Measurements from ENCODE around the gene TRMT13. TPM values are rescaled to one million over a fixed set of nuclear protein-coding genes. Genes with fewer than 3 reads are reported as not detected.

The TRMT13 gene
- total RNA-seq, 1 experiment from 2014 or later, result 6.7 TPM

DNA sequence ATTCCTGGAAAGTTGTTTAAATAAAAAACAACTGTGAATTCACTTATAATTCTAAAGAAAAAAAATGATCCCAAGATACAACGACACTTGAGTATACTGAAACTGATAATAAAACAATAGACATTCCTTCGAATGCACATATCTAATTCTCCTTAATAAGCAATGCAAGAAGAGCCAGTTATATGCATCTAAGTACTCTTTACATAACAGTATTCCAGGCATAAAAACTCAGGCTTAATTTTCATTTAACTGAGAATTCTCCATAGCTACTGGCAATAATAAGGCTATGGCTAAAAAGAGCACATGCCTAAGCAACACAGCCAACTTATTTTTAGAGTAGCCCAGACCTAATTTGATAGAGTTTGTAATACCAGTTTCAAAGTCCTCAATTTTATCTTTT, 31.4 kb upstream of the TRMT13 start:
- no peak overlapping the region for H3K27ac ChIP-seq (ENCODE audit: low read length)
- BruUV-seq (replicated peaks), result no TSS peak
- no peaks in the 10 kb centered on the region for H3K9me3 ChIP-seq (ENCODE audit: low read length)
- H3K4me2 ChIP-seq (ENCODE audit: low read length), result no peak overlapping the region
- H3K79me2 ChIP-seq (ENCODE audit: low read length), result no peaks in the 10 kb centered on the region
- CTCF ChIA-PET, result no interaction called here
- H3K4me1 ChIP-seq (ENCODE audit: insufficient read depth, low read length), result no peaks in the 10 kb centered on the region
- ATAC-seq, result no peak
- H3K36me3 ChIP-seq (ENCODE audit: low read depth, low read length), result peaks cover 58% of the 10 kb centered on the region
- DNase-seq, result no peak
- H3K9ac ChIP-seq (ENCODE audit: low read length), result no peak overlapping the region
- intact Hi-C loops (cut with micrococcal nuclease), result no loop called here
- H4K20me1 ChIP-seq (ENCODE audit: low read length), result no peaks in the 10 kb centered on the region
- POLR2A ChIA-PET (ENCODE audit: unreplicated experiment), result no interaction called here
- H3K4me3 ChIP-seq (ENCODE audit: low read length), result no peak overlapping the region
- H2AFZ ChIP-seq (ENCODE audit: low read length), result no peak overlapping the region
- H3F3A ChIP-seq (ENCODE audit: low read length, unreplicated experiment), result no peaks in the 10 kb centered on the region
- no peaks in the 10 kb centered on the region for H3K27me3 ChIP-seq (ENCODE audit: low read length)
- H3K9me2 ChIP-seq (replicated peaks; ENCODE audit: low read length), result no peaks in the 10 kb centered on the region
- TF ChIP-seq EZH2phosphoT487 (IDR thresholded peaks at IDR 0.05; ENCODE audit: borderline replicate concordance, low read length) (no peak), EZH2 (IDR thresholded peaks at IDR 0.05; ENCODE audit: low read length, unreplicated experiment) (no peak), CTCF (conservative IDR thresholded peaks at IDR 0.05; ENCODE audit: low read depth, low read length) (no peak)

GRCh38 chr1:100107696-100108095, 25.3 kb upstream of the TRMT13 start:
- ATAC-seq (no peak), DNase-seq (no peak)
- Histone ChIP-seq H3K4me2 (ENCODE audit: low read length) (no peak overlapping the region), H3K9ac (ENCODE audit: low read length) (no peak overlapping the region), H3K79me2 (ENCODE audit: low read length) (no peaks in the 10 kb centered on the region), H3F3A (ENCODE audit: low read length, unreplicated experiment) (no peaks in the 10 kb centered on the region), H3K9me2 (replicated peaks; ENCODE audit: low read length) (no peaks in the 10 kb centered on the region), H3K9me3 (ENCODE audit: low read length) (no peaks in the 10 kb centered on the region), H3K27me3 (ENCODE audit: low read length) (no peaks in the 10 kb centered on the region), H3K27ac (ENCODE audit: low read length) (no peak overlapping the region), H3K36me3 (ENCODE audit: low read depth, low read length) (peaks cover 43% of the 10 kb centered on the region; the same call in 1 of the 2 replicates), H4K20me1 (ENCODE audit: low read length) (no peaks in the 10 kb centered on the region), H3K4me1 (ENCODE audit: insufficient read depth, low read length) (no peaks in the 10 kb centered on the region), H2AFZ (ENCODE audit: low read length) (no peak overlapping the region), H3K4me3 (ENCODE audit: low read length) (no peak overlapping the region)
- ChIA-PET POLR2A (ENCODE audit: unreplicated experiment) (interaction anchor here (0.7 kb wide), 1 partner anchor 651 kb away, joined by 3 read pairs; no protein-coding TSS in a partner anchor), CTCF (no interaction called here)
- intact Hi-C loops (cut with micrococcal nuclease), result no loop called here
- TF ChIP-seq EZH2 (IDR thresholded peaks at IDR 0.05; ENCODE audit: low read length, unreplicated experiment) (no peak), CTCF (conservative IDR thresholded peaks at IDR 0.05; ENCODE audit: low read depth, low read length) (no peak), EZH2phosphoT487 (IDR thresholded peaks at IDR 0.05; ENCODE audit: borderline replicate concordance, low read length) (no peak)
- no TSS peak for BruUV-seq (replicated peaks)

DNA sequence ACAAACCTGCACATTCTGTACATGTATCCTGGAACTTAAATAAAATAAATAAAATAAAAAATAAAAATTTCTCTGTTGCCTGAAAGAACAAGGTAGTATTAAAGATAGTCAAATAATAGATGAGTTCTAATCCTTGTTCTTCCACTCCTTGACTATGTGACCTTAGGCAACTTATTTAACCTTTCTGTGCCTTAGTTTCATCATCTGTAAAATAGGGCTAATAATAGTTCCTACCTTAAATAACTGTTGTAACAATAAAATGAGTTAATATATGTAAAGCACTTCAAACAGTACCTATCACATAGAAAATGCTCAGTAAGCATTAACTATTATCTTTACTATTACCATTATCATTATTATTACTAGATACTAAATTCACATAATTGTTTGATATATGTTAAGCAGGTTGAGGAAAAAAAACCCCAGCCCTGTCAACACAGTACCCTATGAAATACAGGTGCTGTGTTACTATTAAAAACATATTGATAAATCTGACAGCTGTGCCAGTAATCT, 23.4 kb upstream of the TRMT13 start:
- TF ChIP-seq CTCF (conservative IDR thresholded peaks at IDR 0.05; ENCODE audit: low read depth, low read length) (no peak), EZH2phosphoT487 (IDR thresholded peaks at IDR 0.05; ENCODE audit: borderline replicate concordance, low read length) (no peak), EZH2 (IDR thresholded peaks at IDR 0.05; ENCODE audit: low read length, unreplicated experiment) (no peak)
- Histone ChIP-seq H3K4me2 (ENCODE audit: low read length) (no peak overlapping the region), H3K79me2 (ENCODE audit: low read length) (no peaks in the 10 kb centered on the region), H3K4me3 (ENCODE audit: low read length) (no peak overlapping the region), H4K20me1 (ENCODE audit: low read length) (no peaks in the 10 kb centered on the region), H2AFZ (ENCODE audit: low read length) (no peak overlapping the region), H3K27ac (ENCODE audit: low read length) (no peak overlapping the region), H3F3A (ENCODE audit: low read length, unreplicated experiment) (no peaks in the 10 kb centered on the region), H3K36me3 (ENCODE audit: low read depth, low read length) (peaks cover 30% of the 10 kb centered on the region; the same call in 1 of the 2 replicates), H3K9ac (ENCODE audit: low read length) (no peak overlapping the region), H3K9me3 (ENCODE audit: low read length) (no peaks in the 10 kb centered on the region), H3K27me3 (ENCODE audit: low read length) (no peaks in the 10 kb centered on the region), H3K9me2 (replicated peaks; ENCODE audit: low read length) (no peaks in the 10 kb centered on the region), H3K4me1 (ENCODE audit: insufficient read depth, low read length) (no peaks in the 10 kb centered on the region)
- ATAC-seq, result no peak
- intact Hi-C loops (cut with micrococcal nuclease), result loop anchor here (5.0 kb wide), 1 partner anchor 562 kb away; no protein-coding TSS in a partner anchor
- ChIA-PET CTCF (no interaction called here), POLR2A (ENCODE audit: unreplicated experiment) (no interaction called here)
- BruUV-seq (replicated peaks), result no TSS peak
- no peak for DNase-seq
